Sigmoid colon (tissue), 7 donors: ENCODE results near the gene FAM53A. TPM values are rescaled to one million over a fixed set of nuclear protein-coding genes. Genes with fewer than 3 reads are reported as not detected.

Source experiments
- DNase-seq: peaks from one replicate; pipeline ENCODE4 v3.0.0-alpha.2; 2019
- H3K27ac ChIP-seq, 4 donors: fragments of 200-600 bp; sonication (generic); one replicate each; pipeline ENCODE4 v1.5.1; 2016 to 2019; ENCODE audit warnings: mild to moderate bottlenecking in 1 of 4
- H3K27me3 ChIP-seq, 3 donors: fragments of 200-600 bp; sonication (generic); one replicate each; pipeline ENCODE4 v1.5.1; 2019; ENCODE audit warnings: mild to moderate bottlenecking in 1 of 3
- H3K36me3 ChIP-seq, 4 donors: fragments of 200-600 bp; sonication (generic); one replicate each; pipeline ENCODE4 v1.5.1; 2016 to 2019
- H3K4me1 ChIP-seq, 4 donors: fragments of 200-600 bp; sonication (generic); one replicate each; pipeline ENCODE4 v1.5.1; 2017 to 2019
- H3K4me3 ChIP-seq, 4 donors: fragments of 200-600 bp; sonication (generic); one replicate each; pipeline ENCODE4 v1.5.1; 2017 to 2019; ENCODE audit warnings: mild to moderate bottlenecking in 2 of 4, moderate library complexity in 1 of 4
- H3K9me3 ChIP-seq, 4 donors: fragments of 200-600 bp in 3 of 4; sonication (generic) in 3 of 4; one replicate each; pipeline versions ENCODE4 v1.5.1 to v1.6.1; 2013 to 2019
- CTCF ChIP-seq, 4 experiments: fragments of 450-650 bp in 3 of 4; fragments of 200-600 bp in 1 of 4; IDR thresholded peaks; one replicate each; pipeline ENCODE4 v1.5.1; 2016 to 2019; ENCODE audit warnings: antibody characterized with exemption in 4 of 4, mild to moderate bottlenecking in 3 of 4, moderate library complexity in 2 of 4
- EP300 ChIP-seq, 4 donors: sonication (generic); formaldehyde crosslinking; IDR thresholded peaks; one replicate each; pipeline ENCODE4 v1.6.1; 2017; ENCODE audit warnings: antibody characterized with exemption in 4 of 4
- POLR2A ChIP-seq, 2 donors: fragments of 450-650 bp; IDR thresholded peaks; one replicate each; pipeline ENCODE4 v1.6.1; 2016; ENCODE audit warnings: antibody characterized with exemption in 2 of 2, mild to moderate bottlenecking in 2 of 2, moderate library complexity in 2 of 2
- POLR2AphosphoS5 ChIP-seq, 4 donors: sonication (generic); formaldehyde crosslinking; IDR thresholded peaks; one replicate each; pipeline ENCODE4 v1.6.1; 2017; ENCODE audit warnings: antibody characterized with exemption in 4 of 4
- whole genome bisulfite sequencing, 2 donors: extraction: QIAGEN DNeasy Blood & Tissue Kit; methylation state at CpG; one replicate each; pipeline ENCODE4 v1.1.7; 2013; 5-methylcytosine and 5-hydroxymethylcytosine counted together
- intact Hi-C: fragments of 100-400 bp; cut with DNase I; formaldehyde crosslinking; loops from one replicate; pipeline ENCODE4 v1.15.1; 2023
- polyA plus RNA-seq, 3 donors: library from polyadenylated mRNA; stranded (reverse); fragments of 200-250 nt; gene quantifications; one replicate each; pipeline ENCODE4 v1.2.3, GENCODE V29; 2013
- total RNA-seq, 4 donors: library from RNA; depleted of rRNA; stranded (reverse); fragments of >200 nt; gene quantifications; one replicate each; pipeline ENCODE4 v1.1.0, GENCODE V29; 2016
- donor health status: healthy with polysubstance abuse.
- donor health status: Bipolar disorder and iron deficiency.
- donor health status: healthy.

Gene FAM53A
- total and polyA plus RNA-seq, 7 donors: 0.23 to 4.1 (median 1.4) TPM

GRCh38 chr4:1711571-1712215 lies 27.6 kb upstream of the FAM53A start:
- TF ChIP-seq EP300 (IDR thresholded peaks at IDR 0.05) (no peak), POLR2AphosphoS5 (IDR thresholded peaks at IDR 0.05) (peak in 1 of 4 donors; percentile 19), CTCF (IDR thresholded peaks at IDR 0.05) (no peak)
- H3K9me3 ChIP-seq: no peaks in the 10 kb centered on the region
- peaks cover 0 to 1% (median 0%) of the 10 kb centered on the region in 4 donors for H3K36me3 ChIP-seq
- intact Hi-C loops: loop anchor here (1.0 to 5.0 kb wide), 4 partner anchors 10 to 364 kb away; partner anchors contain the start of genes FAM53A, LETM1, TACC3 and TMEM129
- peaks cover 0 to 52% (median 37%) of the 10 kb centered on the region in 4 donors for H3K4me1 ChIP-seq
- peak overlapping the region; percentile 76 to 98 (median 83) for H3K4me3 ChIP-seq
- DNase-seq: peak; percentile 83
- no peaks in the 10 kb centered on the region for H3K27me3 ChIP-seq
- H3K27ac ChIP-seq: peak overlapping the region; percentile 97 to 100 (median 99)
- WGBS, 2 donors: 1% methylated on average over 85 of the region's 85 CpGs

GRCh38 chr4:1711055-1711570 lies 27.0 kb upstream of the FAM53A start:
- TF ChIP-seq POLR2AphosphoS5 (IDR thresholded peaks at IDR 0.05): no peak
- no peak for TF ChIP-seq EP300 (IDR thresholded peaks at IDR 0.05)
- TF ChIP-seq CTCF (IDR thresholded peaks at IDR 0.05): no peak
- no peak for TF ChIP-seq POLR2A (IDR thresholded peaks at IDR 0.05)
- no peaks in the 10 kb centered on the region for H3K27me3 ChIP-seq
- peaks cover 0 to 52% (median 37%) of the 10 kb centered on the region in 4 donors for H3K4me1 ChIP-seq
- DNase-seq: no peak
- intact Hi-C loops: loop anchor here (5.0 kb wide), 2 partner anchors 146 to 364 kb away; partner anchors contain the start of genes LETM1 and UVSSA
- peak overlapping the region; percentile 76 to 98 (median 83) for H3K4me3 ChIP-seq
- H3K9me3 ChIP-seq: no peaks in the 10 kb centered on the region
- H3K27ac ChIP-seq: peak overlapping the region; percentile 97 to 100 (median 99)
- WGBS, 2 donors: 6 to 14% methylated on average over 22 of the region's 22 CpGs
- H3K36me3 ChIP-seq: peaks cover 0 to 6% (median 5%) of the 10 kb centered on the region in 4 donors

GRCh38 chr4:1708581-1708980 lies 24.5 kb upstream of the FAM53A start:
- intact Hi-C loops: no loop called here
- no peaks in the 10 kb centered on the region for H3K9me3 ChIP-seq
- H3K27ac ChIP-seq: no peak overlapping the region

GRCh38 chr4:1706358-1706757 lies 22.2 kb upstream of the FAM53A start:
- H3K4me1 ChIP-seq: peaks cover 0 to 26% (median 20%) of the 10 kb centered on the region in 4 donors
- TF ChIP-seq EP300 (IDR thresholded peaks at IDR 0.05): no peak
- no peak for TF ChIP-seq POLR2AphosphoS5 (IDR thresholded peaks at IDR 0.05)
- TF ChIP-seq POLR2A (IDR thresholded peaks at IDR 0.05): no peak
- no peak for TF ChIP-seq CTCF (IDR thresholded peaks at IDR 0.05)
- WGBS, 2 donors: 89 to 94% methylated on average over 6 of the region's 6 CpGs
- no peaks in the 10 kb centered on the region for H3K9me3 ChIP-seq
- intact Hi-C loops: no loop called here
- H3K36me3 ChIP-seq: peaks cover 0 to 38% (median 20%) of the 10 kb centered on the region in 4 donors
- H3K27ac ChIP-seq: no peak overlapping the region
- peak; percentile 41 for DNase-seq
- H3K27me3 ChIP-seq: no peaks in the 10 kb centered on the region
- H3K4me3 ChIP-seq: no peak overlapping the region

More at GRCh38 chr4:1708581-1708980, 24.5 kb upstream of the FAM53A start:
- Histone ChIP-seq H3K4me3 (no peak overlapping the region), H3K27me3 (no peaks in the 10 kb centered on the region), H3K36me3 (peaks cover 0 to 17% (median 12%) of the 10 kb centered on the region in 4 donors), H3K4me1 (peaks cover 0 to 34% (median 29%) of the 10 kb centered on the region in 4 donors)
- WGBS, 2 donors: 37 to 63% methylated on average over 1 of the region's 1 CpG
- DNase-seq: no peak
- TF ChIP-seq CTCF (IDR thresholded peaks at IDR 0.05) (no peak), EP300 (IDR thresholded peaks at IDR 0.05) (no peak), POLR2AphosphoS5 (IDR thresholded peaks at IDR 0.05) (no peak)
